ENCODE measurements around the gene ALAD. TPM values are rescaled to one million over a fixed set of nuclear protein-coding genes. Genes with fewer than 3 reads are reported as not detected.

ALAD gene
- total and polyA plus RNA-seq, 2 of the 13 experiments (the other 11 are each of a cell fraction or from before 2014, with no cell fraction given) = 21.8 to 30.1 TPM

DNA sequence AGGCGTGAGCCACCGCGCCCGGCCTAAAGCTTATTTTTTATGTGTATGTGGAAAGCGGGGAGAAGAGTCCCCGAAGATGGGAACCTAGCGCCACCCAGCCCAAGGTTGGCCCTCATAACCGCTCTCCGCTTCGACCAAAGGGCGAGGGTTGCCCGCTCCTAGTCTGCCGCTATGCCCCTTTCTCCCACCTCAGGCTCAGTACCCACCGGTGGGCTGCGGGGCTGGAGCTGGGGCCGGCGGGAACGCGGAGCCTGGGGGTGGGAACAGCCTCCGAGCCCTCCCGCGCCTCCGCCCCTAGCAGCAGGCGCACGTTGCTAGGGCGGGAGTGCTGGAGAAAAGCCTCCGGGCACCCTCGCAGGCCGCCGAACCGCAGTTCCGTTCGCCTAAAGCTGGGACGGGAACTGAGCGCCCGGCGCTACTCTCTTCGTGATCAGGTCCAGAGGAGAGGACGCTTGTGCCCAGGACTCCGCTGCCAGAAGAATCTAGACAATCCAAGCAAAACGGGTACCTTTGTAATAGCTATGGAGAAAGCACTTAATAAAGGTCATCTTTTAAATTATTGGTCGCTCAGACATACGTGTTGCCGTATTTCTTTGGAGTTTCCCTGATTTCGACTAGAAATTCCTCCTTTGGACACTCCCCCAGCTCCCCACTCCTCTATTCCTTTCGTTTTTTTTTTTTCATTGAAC, 60.9 kb downstream of the ALAD start, which contains the start of gene WDR31 (continued):
- TF ChIP-seq KDM5B (CRISPR knock-in tag; IDR thresholded peaks at IDR 0.05; ENCODE audit: borderline replicate concordance) (peak; percentile 91; the same call in 1 of the 2 replicates), NFYC (CRISPR knock-in tag; IDR thresholded peaks at IDR 0.05) (peak; percentile 29; the same call in 1 of the 2 replicates), REXO4 (CRISPR knock-in tag; IDR thresholded peaks at IDR 0.05; ENCODE audit: borderline replicate concordance) (0 out of 2 replicates have a peak, but pooled peaks have one; percentile 62), ZMAT3 (CRISPR knock-in tag; conservative IDR thresholded peaks at IDR 0.05) (0 out of 2 replicates have a peak, but pooled peaks have one; percentile 58), ZNF264 (CRISPR knock-in tag; IDR thresholded peaks at IDR 0.05) (peak; percentile 70), FOXA1 (IDR thresholded peaks at IDR 0.05) (no peak), FOXA1 (CRISPR knock-in tag; IDR thresholded peaks at IDR 0.05) (peak; percentile 57; the same call in 1 of the 2 replicates)
- TF ChIP-seq, protein P1, sequence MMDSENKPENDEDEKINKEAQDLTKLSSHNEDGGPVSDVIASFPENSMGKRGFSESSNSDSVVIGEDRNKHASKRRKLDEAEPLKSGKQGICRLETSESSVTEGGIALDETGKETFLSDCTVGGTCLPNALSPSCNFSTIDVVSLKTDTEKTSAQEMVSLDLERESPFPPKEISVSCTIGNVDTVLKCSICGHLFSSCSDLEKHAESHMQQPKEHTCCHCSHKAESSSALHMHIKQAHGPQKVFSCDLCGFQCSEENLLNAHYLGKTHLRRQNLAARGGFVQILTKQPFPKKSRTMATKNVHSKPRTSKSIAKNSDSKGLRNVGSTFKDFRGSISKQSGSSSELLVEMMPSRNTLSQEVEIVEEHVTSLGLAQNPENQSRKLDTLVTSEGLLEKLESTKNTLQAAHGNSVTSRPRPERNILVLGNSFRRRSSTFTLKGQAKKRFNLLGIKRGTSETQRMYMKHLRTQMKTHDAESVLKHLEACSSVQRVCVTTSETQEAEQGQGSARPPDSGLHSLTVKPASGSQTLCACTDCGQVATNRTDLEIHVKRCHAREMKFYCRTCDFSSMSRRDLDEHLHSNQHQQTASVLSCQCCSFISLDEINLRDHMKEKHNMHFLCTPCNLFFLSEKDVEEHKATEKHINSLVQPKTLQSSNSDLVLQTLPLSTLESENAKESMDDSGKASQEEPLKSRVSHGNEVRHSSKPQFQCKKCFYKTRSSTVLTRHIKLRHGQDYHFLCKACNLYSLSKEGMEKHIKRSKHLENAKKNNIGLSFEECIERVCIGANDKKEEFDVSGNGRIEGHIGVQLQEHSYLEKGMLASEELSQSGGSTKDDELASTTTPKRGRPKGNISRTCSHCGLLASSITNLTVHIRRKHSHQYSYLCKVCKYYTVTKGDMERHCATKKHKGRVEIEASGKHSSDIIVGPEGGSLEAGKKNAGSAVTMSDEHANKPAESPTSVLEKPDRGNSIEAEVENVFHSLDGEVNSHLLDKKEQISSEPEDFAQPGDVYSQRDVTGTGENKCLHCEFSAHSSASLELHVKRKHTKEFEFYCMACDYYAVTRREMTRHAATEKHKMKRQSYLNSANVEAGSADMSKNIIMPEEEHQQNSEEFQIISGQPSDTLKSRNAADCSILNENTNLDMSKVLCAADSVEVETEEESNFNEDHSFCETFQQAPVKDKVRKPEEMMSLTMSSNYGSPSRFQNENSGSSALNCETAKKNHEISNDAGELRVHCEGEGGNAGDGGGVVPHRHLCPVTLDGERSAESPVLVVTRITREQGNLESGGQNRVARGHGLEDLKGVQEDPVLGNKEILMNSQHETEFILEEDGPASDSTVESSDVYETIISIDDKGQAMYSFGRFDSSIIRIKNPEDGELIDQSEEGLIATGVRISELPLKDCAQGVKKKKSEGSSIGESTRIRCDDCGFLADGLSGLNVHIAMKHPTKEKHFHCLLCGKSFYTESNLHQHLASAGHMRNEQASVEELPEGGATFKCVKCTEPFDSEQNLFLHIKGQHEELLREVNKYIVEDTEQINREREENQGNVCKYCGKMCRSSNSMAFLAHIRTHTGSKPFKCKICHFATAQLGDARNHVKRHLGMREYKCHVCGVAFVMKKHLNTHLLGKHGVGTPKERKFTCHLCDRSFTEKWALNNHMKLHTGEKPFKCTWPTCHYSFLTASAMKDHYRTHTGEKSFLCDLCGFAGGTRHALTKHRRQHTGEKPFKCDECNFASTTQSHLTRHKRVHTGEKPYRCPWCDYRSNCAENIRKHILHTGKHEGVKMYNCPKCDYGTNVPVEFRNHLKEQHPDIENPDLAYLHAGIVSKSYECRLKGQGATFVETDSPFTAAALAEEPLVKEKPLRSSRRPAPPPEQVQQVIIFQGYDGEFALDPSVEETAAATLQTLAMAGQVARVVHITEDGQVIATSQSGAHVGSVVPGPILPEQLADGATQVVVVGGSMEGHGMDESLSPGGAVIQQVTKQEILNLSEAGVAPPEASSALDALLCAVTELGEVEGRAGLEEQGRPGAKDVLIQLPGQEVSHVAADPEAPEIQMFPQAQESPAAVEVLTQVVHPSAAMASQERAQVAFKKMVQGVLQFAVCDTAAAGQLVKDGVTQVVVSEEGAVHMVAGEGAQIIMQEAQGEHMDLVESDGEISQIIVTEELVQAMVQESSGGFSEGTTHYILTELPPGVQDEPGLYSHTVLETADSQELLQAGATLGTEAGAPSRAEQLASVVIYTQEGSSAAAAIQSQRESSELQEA (CRISPR knock-in tag; IDR thresholded peaks at IDR 0.05; ENCODE audit: not compliant biosample characterization) = peak; percentile 63
- TF ChIP-seq, protein P2, sequence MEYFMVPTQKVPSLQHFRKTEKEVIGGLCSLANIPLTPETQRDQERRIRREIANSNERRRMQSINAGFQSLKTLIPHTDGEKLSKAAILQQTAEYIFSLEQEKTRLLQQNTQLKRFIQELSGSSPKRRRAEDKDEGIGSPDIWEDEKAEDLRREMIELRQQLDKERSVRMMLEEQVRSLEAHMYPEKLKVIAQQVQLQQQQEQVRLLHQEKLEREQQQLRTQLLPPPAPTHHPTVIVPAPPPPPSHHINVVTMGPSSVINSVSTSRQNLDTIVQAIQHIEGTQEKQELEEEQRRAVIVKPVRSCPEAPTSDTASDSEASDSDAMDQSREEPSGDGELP (IDR thresholded peaks at IDR 0.05; ENCODE audit: borderline replicate concordance, low read depth) = peak; percentile 23; the same call in 1 of the 2 replicates
- TF ChIP-seq, protein P3, sequence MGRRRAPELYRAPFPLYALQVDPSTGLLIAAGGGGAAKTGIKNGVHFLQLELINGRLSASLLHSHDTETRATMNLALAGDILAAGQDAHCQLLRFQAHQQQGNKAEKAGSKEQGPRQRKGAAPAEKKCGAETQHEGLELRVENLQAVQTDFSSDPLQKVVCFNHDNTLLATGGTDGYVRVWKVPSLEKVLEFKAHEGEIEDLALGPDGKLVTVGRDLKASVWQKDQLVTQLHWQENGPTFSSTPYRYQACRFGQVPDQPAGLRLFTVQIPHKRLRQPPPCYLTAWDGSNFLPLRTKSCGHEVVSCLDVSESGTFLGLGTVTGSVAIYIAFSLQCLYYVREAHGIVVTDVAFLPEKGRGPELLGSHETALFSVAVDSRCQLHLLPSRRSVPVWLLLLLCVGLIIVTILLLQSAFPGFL (CRISPR knock-in tag; IDR thresholded peaks at IDR 0.05) = no peak
- TF ChIP-seq, protein P4, sequence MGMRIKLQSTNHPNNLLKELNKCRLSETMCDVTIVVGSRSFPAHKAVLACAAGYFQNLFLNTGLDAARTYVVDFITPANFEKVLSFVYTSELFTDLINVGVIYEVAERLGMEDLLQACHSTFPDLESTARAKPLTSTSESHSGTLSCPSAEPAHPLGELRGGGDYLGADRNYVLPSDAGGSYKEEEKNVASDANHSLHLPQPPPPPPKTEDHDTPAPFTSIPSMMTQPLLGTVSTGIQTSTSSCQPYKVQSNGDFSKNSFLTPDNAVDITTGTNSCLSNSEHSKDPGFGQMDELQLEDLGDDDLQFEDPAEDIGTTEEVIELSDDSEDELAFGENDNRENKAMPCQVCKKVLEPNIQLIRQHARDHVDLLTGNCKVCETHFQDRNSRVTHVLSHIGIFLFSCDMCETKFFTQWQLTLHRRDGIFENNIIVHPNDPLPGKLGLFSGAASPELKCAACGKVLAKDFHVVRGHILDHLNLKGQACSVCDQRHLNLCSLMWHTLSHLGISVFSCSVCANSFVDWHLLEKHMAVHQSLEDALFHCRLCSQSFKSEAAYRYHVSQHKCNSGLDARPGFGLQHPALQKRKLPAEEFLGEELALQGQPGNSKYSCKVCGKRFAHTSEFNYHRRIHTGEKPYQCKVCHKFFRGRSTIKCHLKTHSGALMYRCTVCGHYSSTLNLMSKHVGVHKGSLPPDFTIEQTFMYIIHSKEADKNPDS (CRISPR knock-in tag; IDR thresholded peaks at IDR 0.05) = 0 out of 2 replicates have a peak, but pooled peaks have one; percentile 33
- TF ChIP-seq, protein P5, sequence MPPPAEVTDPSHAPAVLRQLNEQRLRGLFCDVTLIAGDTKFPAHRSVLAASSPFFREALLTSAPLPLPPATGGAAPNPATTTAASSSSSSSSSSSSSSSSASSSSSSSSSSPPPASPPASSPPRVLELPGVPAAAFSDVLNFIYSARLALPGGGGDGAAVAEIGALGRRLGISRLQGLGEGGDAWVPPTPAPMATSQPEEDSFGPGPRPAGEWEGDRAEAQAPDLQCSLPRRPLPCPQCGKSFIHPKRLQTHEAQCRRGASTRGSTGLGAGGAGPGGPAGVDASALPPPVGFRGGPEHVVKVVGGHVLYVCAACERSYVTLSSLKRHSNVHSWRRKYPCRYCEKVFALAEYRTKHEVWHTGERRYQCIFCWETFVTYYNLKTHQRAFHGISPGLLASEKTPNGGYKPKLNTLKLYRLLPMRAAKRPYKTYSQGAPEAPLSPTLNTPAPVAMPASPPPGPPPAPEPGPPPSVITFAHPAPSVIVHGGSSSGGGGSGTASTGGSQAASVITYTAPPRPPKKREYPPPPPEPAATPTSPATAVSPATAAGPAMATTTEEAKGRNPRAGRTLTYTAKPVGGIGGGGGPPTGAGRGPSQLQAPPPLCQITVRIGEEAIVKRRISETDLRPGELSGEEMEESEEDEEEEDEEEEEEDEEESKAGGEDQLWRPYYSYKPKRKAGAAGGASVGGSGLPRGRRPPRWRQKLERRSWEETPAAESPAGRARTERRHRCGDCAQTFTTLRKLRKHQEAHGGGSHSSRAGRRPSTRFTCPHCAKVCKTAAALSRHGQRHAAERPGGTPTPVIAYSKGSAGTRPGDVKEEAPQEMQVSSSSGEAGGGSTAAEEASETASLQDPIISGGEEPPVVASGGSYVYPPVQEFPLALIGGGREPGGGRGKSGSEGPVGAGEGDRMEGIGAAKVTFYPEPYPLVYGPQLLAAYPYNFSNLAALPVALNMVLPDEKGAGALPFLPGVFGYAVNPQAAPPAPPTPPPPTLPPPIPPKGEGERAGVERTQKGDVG (CRISPR knock-in tag; IDR thresholded peaks at IDR 0.05; ENCODE audit: borderline replicate concordance) = peak; percentile 41; the same call in 1 of the 2 replicates

Data from HepG2 (cell line).